ENCODE measurements around the gene SPATA46. TPM values are rescaled to one million over a fixed set of nuclear protein-coding genes. Genes with fewer than 3 reads are reported as not detected.

Gene SPATA46
- total and polyA plus RNA-seq, 2 experiments from 2014 or later: not detected

- no peak for DNase-seq (ENCODE audit: low spot score)
- no peak overlapping the region for H3K4me3 ChIP-seq
- no peaks in the 10 kb centered on the region for H3K27me3 ChIP-seq
- no peaks in the 10 kb centered on the region for H3K79me2 ChIP-seq
- peaks cover 4% of the 10 kb centered on the region for H3K4me1 ChIP-seq (ENCODE audit: insufficient read depth)
- no peak overlapping the region for H2AFZ ChIP-seq
- WGBS (ENCODE audit: low lambda C conversion rate, missing lambda C conversion rate): 98% methylated on average over 2 of the region's 2 CpGs
- no peak overlapping the region for H3K27ac ChIP-seq
- TF ChIP-seq, protein P1, sequence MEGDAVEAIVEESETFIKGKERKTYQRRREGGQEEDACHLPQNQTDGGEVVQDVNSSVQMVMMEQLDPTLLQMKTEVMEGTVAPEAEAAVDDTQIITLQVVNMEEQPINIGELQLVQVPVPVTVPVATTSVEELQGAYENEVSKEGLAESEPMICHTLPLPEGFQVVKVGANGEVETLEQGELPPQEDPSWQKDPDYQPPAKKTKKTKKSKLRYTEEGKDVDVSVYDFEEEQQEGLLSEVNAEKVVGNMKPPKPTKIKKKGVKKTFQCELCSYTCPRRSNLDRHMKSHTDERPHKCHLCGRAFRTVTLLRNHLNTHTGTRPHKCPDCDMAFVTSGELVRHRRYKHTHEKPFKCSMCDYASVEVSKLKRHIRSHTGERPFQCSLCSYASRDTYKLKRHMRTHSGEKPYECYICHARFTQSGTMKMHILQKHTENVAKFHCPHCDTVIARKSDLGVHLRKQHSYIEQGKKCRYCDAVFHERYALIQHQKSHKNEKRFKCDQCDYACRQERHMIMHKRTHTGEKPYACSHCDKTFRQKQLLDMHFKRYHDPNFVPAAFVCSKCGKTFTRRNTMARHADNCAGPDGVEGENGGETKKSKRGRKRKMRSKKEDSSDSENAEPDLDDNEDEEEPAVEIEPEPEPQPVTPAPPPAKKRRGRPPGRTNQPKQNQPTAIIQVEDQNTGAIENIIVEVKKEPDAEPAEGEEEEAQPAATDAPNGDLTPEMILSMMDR (IDR thresholded peaks at IDR 0.05; ENCODE audit: poor library complexity): no peak
- no peak for TF ChIP-seq EZH2phosphoT487 (IDR thresholded peaks at IDR 0.05; ENCODE audit: low read depth, severe bottlenecking, unreplicated experiment)
- H3K4me2 ChIP-seq: no peak overlapping the region
- H3K36me3 ChIP-seq (replicated peaks; ENCODE audit: insufficient read depth, low read depth): no peaks in the 10 kb centered on the region
- H3K9me3 ChIP-seq (ENCODE audit: low read depth): no peaks in the 10 kb centered on the region
- H3K9me2 ChIP-seq (replicated peaks; ENCODE audit: insufficient read depth): no peaks in the 10 kb centered on the region
- H4K20me1 ChIP-seq (ENCODE audit: insufficient read depth, poor library complexity, severe bottlenecking): no peaks in the 10 kb centered on the region
These were observed 40.3 kb upstream of the SPATA46 start for GRCh38 chr1:162416909-162417308.

- DNase-seq (ENCODE audit: low spot score): no peak
- TF ChIP-seq, protein P1 (IDR thresholded peaks at IDR 0.05; ENCODE audit: poor library complexity): no peak
- Histone ChIP-seq H3K9me3 (ENCODE audit: low read depth) (no peaks in the 10 kb centered on the region), H3K9me2 (replicated peaks; ENCODE audit: insufficient read depth) (no peaks in the 10 kb centered on the region), H3K36me3 (replicated peaks; ENCODE audit: insufficient read depth, low read depth) (no peaks in the 10 kb centered on the region), H3K4me1 (ENCODE audit: insufficient read depth) (peaks cover 4% of the 10 kb centered on the region), H3K4me3 (no peak overlapping the region), H4K20me1 (ENCODE audit: insufficient read depth, poor library complexity, severe bottlenecking) (no peaks in the 10 kb centered on the region), H3K27me3 (no peaks in the 10 kb centered on the region), H3K4me2 (no peak overlapping the region), H3K27ac (no peak overlapping the region), H2AFZ (no peak overlapping the region), H3K79me2 (no peaks in the 10 kb centered on the region)
These were observed 39.6 kb upstream of the SPATA46 start for GRCh38 chr1:162416215-162416614.

DNA sequence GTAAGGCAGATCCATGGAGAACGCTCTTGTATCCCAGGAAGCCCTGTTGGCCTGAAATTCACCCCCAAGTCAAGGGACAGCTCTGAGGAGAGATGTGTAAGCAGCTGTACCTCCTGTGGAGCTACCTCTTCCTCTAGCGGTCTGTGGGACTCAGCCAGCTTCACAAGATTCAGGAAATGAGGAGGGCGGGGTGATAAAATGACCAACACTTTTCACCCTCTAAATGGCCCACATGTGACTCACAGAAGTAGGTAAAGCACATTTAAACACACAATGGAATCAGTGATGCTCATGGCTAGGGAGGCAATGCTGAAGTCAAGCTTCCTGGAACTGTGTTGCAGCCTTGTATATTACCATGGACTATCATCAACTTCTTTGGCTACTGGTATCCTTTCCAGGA is 35.3 kb upstream of the SPATA46 start, which contains the start of gene SH2D1B:
TSS of gene SH2D1B (minus strand) at position 135 of the 400 bp plus-strand sequence. CDS start at position 15, 120 bp downstream.
- TF ChIP-seq EZH2phosphoT487 (IDR thresholded peaks at IDR 0.05; ENCODE audit: low read depth, severe bottlenecking, unreplicated experiment) (no peak), EZH2 (IDR thresholded peaks at IDR 0.05; ENCODE audit: borderline replicate concordance) (no peak)
- TF ChIP-seq, protein P1 (IDR thresholded peaks at IDR 0.05; ENCODE audit: poor library complexity): no peak
- H3K9me2 ChIP-seq (replicated peaks; ENCODE audit: insufficient read depth): no peaks in the 10 kb centered on the region

GRCh38 chr1:162407539-162407938 is 30.9 kb upstream of the SPATA46 start:
- Histone ChIP-seq H3K4me2 (no peak overlapping the region), H4K20me1 (ENCODE audit: insufficient read depth, poor library complexity, severe bottlenecking) (no peaks in the 10 kb centered on the region), H3K27me3 (no peaks in the 10 kb centered on the region), H3K4me1 (ENCODE audit: insufficient read depth) (no peaks in the 10 kb centered on the region), H3K4me3 (no peak overlapping the region), H3K9me2 (replicated peaks; ENCODE audit: insufficient read depth) (no peaks in the 10 kb centered on the region), H2AFZ (no peak overlapping the region), H3K27ac (no peak overlapping the region), H3K36me3 (replicated peaks; ENCODE audit: insufficient read depth, low read depth) (no peaks in the 10 kb centered on the region), H3K79me2 (no peaks in the 10 kb centered on the region), H3K9me3 (ENCODE audit: low read depth) (no peaks in the 10 kb centered on the region)
- no peak for TF ChIP-seq EZH2phosphoT487 (IDR thresholded peaks at IDR 0.05; ENCODE audit: low read depth, severe bottlenecking, unreplicated experiment)
- TF ChIP-seq, protein P1 (IDR thresholded peaks at IDR 0.05; ENCODE audit: poor library complexity): no peak
- TF ChIP-seq EZH2 (IDR thresholded peaks at IDR 0.05; ENCODE audit: borderline replicate concordance): no peak
- DNase-seq (ENCODE audit: low spot score): no peak
- WGBS (ENCODE audit: low lambda C conversion rate, missing lambda C conversion rate): 95% methylated on average over 1 of the region's 1 CpG

More for the DNA sequence above, 35.3 kb upstream of the SPATA46 start, which contains the start of gene SH2D1B:
- no peak within 1 kb of the TSS for H3K4me2 ChIP-seq
- H3K36me3 ChIP-seq (replicated peaks; ENCODE audit: insufficient read depth, low read depth): no peaks in the 10 kb centered on the region
- no peak for DNase-seq (ENCODE audit: low spot score)
- no peaks in the 10 kb centered on the region for H3K79me2 ChIP-seq
- H3K27me3 ChIP-seq: no peaks in the 10 kb centered on the region
- H2AFZ ChIP-seq: no peak within 1 kb of the TSS
- H3K9me3 ChIP-seq (ENCODE audit: low read depth): no peaks in the 10 kb centered on the region
- no peaks in the 10 kb centered on the region for H4K20me1 ChIP-seq (ENCODE audit: insufficient read depth, poor library complexity, severe bottlenecking)
- no peak within 1 kb of the TSS for H3K4me3 ChIP-seq
- no peaks in the 10 kb centered on the region for H3K4me1 ChIP-seq (ENCODE audit: insufficient read depth)
- no peak within 1 kb of the TSS for H3K27ac ChIP-seq
- 87% methylated on average over 3 of the region's 3 CpGs for WGBS (ENCODE audit: low lambda C conversion rate, missing lambda C conversion rate)

Measured in hepatocyte (in vitro differentiated cells).